Stimulated activated naive B cell treated with anti-CD40 and anti-IgM and Interleukin-4, amounts not matched to agents 10 μg/mL and 1 μg/mL and 100 μg/mL, for 72 hours (primary cell): ENCODE measurements around the gene IPO7.
"Not testable (repeated sequence)": the region's sequence is repeated elsewhere in the genome, so short reads cannot be mapped to it uniquely, and the experiment has no call there.

Experiments
- ATAC-seq, 2 donors: fragments of 150-1000 bp; cut with Tn5 transposase; replicated peaks; 2 replicates each; pipeline ENCODE4 v1.10.0; 2021; ENCODE audit warnings: moderate library complexity in 1 of 2
- DNase-seq: peaks from one replicate; pipeline ENCODE4 v3.0.0; 2021
- H3K27ac Mint-ChIP-seq: one replicate; pipeline ENCODE4 v1.8.0; 2022; ENCODE audit warnings: mild to moderate bottlenecking, mixed read lengths
- H3K27me3 Mint-ChIP-seq, 2 donors: one replicate each; pipeline ENCODE4 v1.8.0; 2022; ENCODE audit warnings: mixed read lengths in 2 of 2
- H3K36me3 Mint-ChIP-seq, 2 donors: one replicate each; pipeline ENCODE4 v1.8.0; 2022; ENCODE audit warnings: mixed read lengths in 2 of 2, mild to moderate bottlenecking in 1 of 2
- H3K4me1 Mint-ChIP-seq, 2 donors: one replicate each; pipeline ENCODE4 v1.8.0; 2022; ENCODE audit warnings: mixed read lengths in 2 of 2, mild to moderate bottlenecking in 1 of 2
- H3K4me3 Mint-ChIP-seq, 2 donors: one replicate each; pipeline ENCODE4 v1.8.0; 2022; ENCODE audit warnings: mild to moderate bottlenecking in 2 of 2, mixed read lengths in 2 of 2, moderate library complexity in 1 of 2
- H3K9me3 Mint-ChIP-seq, 2 donors: one replicate each; pipeline ENCODE4 v1.8.0; 2022; ENCODE audit warnings: mixed read lengths in 2 of 2, mild to moderate bottlenecking in 1 of 2

The IPO7 gene

GRCh38 chr11:9380773-9381172, 3.7 kb upstream of the IPO7 start:
- Mint-ChIP-seq H3K9me3 (no peaks in the 10 kb centered on the region), H3K4me3 (no peak overlapping the region), H3K27me3 (no peaks in the 10 kb centered on the region), H3K27ac (no peak overlapping the region), H3K36me3 (peaks cover 0 to 10% of the 10 kb centered on the region in 2 donors), H3K4me1 (peaks cover 6 to 12% of the 10 kb centered on the region in 2 donors)
- DNase-seq (no peak), ATAC-seq (no peak)

GRCh38 chr11:9385327-9385899, 961 bp downstream of the IPO7 start:
- Mint-ChIP-seq H3K4me1 (peaks cover 13 to 23% of the 10 kb centered on the region in 2 donors), H3K36me3 (peaks cover 3 to 23% of the 10 kb centered on the region in 2 donors), H3K27ac (peak overlapping the region; percentile 99), H3K4me3 (peak overlapping the region; percentile 96 to 99), H3K27me3 (no peaks in the 10 kb centered on the region), H3K9me3 (no peaks in the 10 kb centered on the region)
- ATAC-seq = peak; percentile 22 to 28
- no peak for DNase-seq

DNA sequence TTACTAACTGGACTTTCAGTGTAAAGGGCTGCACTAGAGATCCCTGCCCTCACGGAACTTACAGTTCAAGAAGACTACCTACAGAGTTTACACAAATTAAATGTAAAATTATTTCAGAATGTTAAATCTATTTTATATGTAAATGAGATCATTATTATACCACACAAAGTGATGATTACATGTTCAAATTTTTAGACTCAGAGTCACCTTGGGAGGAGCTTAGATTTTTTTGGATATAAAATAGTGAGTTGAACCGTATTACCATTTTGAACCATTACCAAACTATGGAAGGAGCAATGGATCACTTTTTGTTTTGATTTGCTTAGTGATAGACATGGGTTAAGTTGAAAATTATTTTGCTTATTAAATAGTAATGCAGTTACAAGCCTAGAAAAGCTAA, 1.6 kb downstream of the IPO7 start:
- no peak for DNase-seq

DNA sequence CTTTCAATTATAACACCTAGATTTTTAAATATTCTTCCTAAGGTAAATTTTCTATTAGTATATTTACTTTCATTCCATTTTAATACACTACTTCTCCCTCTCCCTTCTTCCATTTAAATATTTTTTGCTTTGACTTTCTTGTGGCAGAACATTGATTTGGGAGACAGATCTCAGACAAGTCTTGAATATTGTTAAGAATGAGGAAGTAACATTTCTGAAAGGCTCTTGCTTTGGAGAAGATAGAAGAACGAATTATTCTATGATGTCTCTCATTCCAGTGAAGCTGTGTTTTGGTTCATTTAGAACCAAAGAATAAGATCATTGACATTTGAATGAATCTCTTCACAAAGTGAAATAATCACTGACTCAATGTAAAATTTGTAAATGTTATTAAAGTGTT, 2.4 kb downstream of the IPO7 start:
- Mint-ChIP-seq H3K27me3 (no peaks in the 10 kb centered on the region), H3K27ac (no peak overlapping the region), H3K36me3 (peaks cover 7 to 23% of the 10 kb centered on the region in 2 donors), H3K9me3 (no peaks in the 10 kb centered on the region), H3K4me3 (peak overlapping the region; percentile 14 to 61), H3K4me1 (peaks cover 13 to 23% of the 10 kb centered on the region in 2 donors)
- DNase-seq (no peak), ATAC-seq (no peak)

More for the DNA sequence above, 1.6 kb downstream of the IPO7 start:
- no peak overlapping the region for H3K27ac Mint-ChIP-seq
- no peaks in the 10 kb centered on the region for H3K9me3 Mint-ChIP-seq
- ATAC-seq = no peak
- H3K36me3 Mint-ChIP-seq = peaks cover 5 to 23% of the 10 kb centered on the region in 2 donors
- H3K4me3 Mint-ChIP-seq = peak overlapping the region in 1 of 2 donors; percentile 96
- peaks cover 13 to 23% of the 10 kb centered on the region in 2 donors for H3K4me1 Mint-ChIP-seq
- no peaks in the 10 kb centered on the region for H3K27me3 Mint-ChIP-seq

DNA sequence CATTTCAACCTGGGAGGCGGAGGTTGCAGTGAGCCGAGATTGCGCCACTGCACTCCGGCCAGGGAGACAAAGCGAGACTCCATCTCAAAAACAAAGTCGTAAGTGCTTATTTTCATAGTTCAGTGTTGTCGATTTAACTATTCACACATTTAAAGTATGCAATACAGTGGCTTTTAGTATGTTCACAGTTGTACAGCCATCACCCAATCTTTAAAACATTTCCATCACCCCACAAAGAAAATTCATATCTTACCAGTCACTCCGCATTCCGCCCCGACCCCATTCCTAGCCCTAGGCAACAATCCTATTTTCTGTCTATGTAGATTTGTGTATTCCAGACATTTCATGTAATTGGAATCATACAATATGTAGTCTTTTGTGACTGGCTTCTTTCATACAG, 11.9 kb downstream of the IPO7 start:
- DNase-seq (no peak), ATAC-seq (no peak)
- peak overlapping the region; percentile 52 for H3K27ac Mint-ChIP-seq
- peaks cover 23 to 37% of the 10 kb centered on the region in 2 donors for H3K36me3 Mint-ChIP-seq
- H3K4me1 Mint-ChIP-seq = peaks cover 31 to 52% of the 10 kb centered on the region in 2 donors
- peak overlapping the region; percentile 7 to 46 for H3K4me3 Mint-ChIP-seq
- no peaks in the 10 kb centered on the region for H3K9me3 Mint-ChIP-seq
- H3K27me3 Mint-ChIP-seq = no peaks in the 10 kb centered on the region

DNA sequence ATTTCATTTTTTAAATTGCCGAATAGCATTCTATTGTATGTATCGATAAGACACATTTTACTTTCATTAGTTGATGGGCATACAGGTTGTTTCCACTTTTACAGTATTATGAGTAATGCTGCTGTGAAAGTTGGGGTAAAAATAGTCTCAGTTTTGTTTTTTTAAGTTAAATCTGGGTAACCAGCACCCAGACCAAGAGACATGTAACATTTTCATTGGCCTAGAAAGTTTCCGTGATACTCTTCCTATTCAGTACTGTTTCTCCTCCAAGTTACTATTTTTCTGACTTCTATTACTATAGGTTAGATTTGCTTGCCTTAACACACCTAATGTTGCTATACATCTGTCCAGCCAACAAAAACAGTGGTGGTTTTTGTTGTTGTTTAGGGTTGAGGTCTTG, 12.3 kb downstream of the IPO7 start:
- H3K4me3 Mint-ChIP-seq = peak overlapping the region; percentile 50 to 62
- DNase-seq = no peak
- H3K27ac Mint-ChIP-seq = peak overlapping the region; percentile 52
- H3K9me3 Mint-ChIP-seq = no peaks in the 10 kb centered on the region
- no peaks in the 10 kb centered on the region for H3K27me3 Mint-ChIP-seq
- H3K36me3 Mint-ChIP-seq = peaks cover 21 to 37% of the 10 kb centered on the region in 2 donors
- H3K4me1 Mint-ChIP-seq = peaks cover 31 to 52% of the 10 kb centered on the region in 2 donors
- ATAC-seq = peak; percentile 80

GRCh38 chr11:9397746-9398680, 13.6 kb downstream of the IPO7 start:
- peaks cover 17 to 34% of the 10 kb centered on the region in 2 donors for H3K36me3 Mint-ChIP-seq
- ATAC-seq (no peak), DNase-seq (no peak)
- peaks cover 31 to 46% of the 10 kb centered on the region in 2 donors for H3K4me1 Mint-ChIP-seq
- H3K4me3 Mint-ChIP-seq = no peak overlapping the region
- H3K27me3 Mint-ChIP-seq = no peaks in the 10 kb centered on the region
- H3K27ac Mint-ChIP-seq = peak overlapping the region; percentile 37
- H3K9me3 Mint-ChIP-seq = no peaks in the 10 kb centered on the region

DNA sequence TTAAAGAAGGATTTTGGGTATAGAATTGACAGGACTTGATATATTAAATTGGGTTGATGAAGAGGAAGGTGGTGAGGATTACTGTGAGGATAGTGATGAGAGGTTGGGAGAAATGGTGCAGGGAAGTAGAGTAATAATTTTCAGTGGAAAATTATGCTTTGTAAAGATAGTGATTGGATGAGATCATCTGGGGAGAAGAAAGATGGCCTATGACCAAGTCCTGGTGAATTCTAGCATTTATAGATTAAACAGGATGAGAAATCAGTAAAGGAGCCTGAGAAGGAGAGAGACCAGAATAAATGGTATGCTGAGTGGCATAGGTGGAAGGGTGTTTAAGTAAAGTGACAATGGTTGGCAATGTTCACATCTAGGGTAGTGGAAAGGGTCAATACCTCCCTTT, 15.0 kb downstream of the IPO7 start:
- DNase-seq = no peak
- H3K27ac Mint-ChIP-seq = peak overlapping the region; percentile 56
- ATAC-seq = no peak
- no peak overlapping the region for H3K4me3 Mint-ChIP-seq
- no peaks in the 10 kb centered on the region for H3K9me3 Mint-ChIP-seq
- peaks cover 15 to 27% of the 10 kb centered on the region in 2 donors for H3K36me3 Mint-ChIP-seq
- H3K27me3 Mint-ChIP-seq = no peaks in the 10 kb centered on the region
- H3K4me1 Mint-ChIP-seq = peaks cover 29 to 40% of the 10 kb centered on the region in 2 donors

DNA sequence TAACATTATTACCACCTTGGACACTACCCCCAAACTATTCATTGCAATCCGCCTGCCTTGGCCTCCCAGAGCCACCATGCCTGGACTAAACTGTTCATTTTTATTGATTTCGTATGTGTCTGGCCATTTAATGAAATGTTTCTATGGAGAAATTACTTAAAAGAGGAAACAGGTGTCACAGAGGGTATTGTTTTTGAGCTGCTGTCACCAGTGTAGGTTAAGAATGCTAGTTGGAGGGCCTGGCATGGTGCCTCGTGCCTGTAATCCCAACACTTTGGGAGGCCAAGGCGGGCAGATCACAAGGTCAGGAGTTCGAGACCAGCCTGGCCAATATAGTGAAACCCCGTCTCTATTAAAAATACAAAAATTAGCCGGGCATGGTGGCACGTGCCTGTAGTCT, 17.4 kb downstream of the IPO7 start:
- not testable (repeated sequence) for H3K27me3 Mint-ChIP-seq, H3K9me3 Mint-ChIP-seq, H3K4me3 Mint-ChIP-seq, ATAC-seq, DNase-seq
- peaks cover 22 to 35% of the 10 kb centered on the region in 2 donors for H3K4me1 Mint-ChIP-seq
- peak overlapping the region; percentile 75 for H3K27ac Mint-ChIP-seq
- peaks cover 17 to 25% of the 10 kb centered on the region in 2 donors for H3K36me3 Mint-ChIP-seq

DNA sequence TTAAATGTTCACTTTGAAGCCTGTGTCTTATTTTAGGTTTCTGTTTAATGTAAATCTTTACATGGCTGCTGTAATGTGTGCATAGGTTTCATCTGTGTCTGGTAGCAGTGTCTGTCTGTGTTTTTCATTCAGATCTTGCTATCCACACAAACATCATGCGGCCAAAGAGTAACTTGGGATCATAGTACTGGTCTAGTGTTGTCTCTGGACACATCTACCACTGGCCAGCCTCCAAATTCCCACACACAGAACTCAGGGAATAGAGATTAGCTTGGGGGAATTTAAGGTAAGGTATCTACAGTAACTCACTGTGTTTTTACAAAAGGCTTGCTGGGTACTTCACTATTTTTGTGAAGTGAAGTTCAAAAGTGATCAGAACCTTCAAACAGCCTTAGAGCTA, 44.3 kb downstream of the IPO7 start:
- Mint-ChIP-seq H3K27me3 (no peaks in the 10 kb centered on the region), H3K36me3 (peaks cover 18 to 31% of the 10 kb centered on the region in 2 donors), H3K4me3 (no peak overlapping the region), H3K9me3 (no peaks in the 10 kb centered on the region), H3K27ac (no peak overlapping the region), H3K4me1 (no peaks in the 10 kb centered on the region)
- ATAC-seq (no peak), DNase-seq (no peak)

GRCh38 chr11:9438611-9439010, 54.2 kb downstream of the IPO7 start:
- H3K27ac Mint-ChIP-seq = no peak overlapping the region
- no peaks in the 10 kb centered on the region for H3K27me3 Mint-ChIP-seq
- H3K9me3 Mint-ChIP-seq = no peaks in the 10 kb centered on the region
- no peak for ATAC-seq
- peaks cover 31 to 50% of the 10 kb centered on the region in 2 donors for H3K36me3 Mint-ChIP-seq
- H3K4me3 Mint-ChIP-seq = no peak overlapping the region
- H3K4me1 Mint-ChIP-seq = no peaks in the 10 kb centered on the region
- no peak for DNase-seq

GRCh38 chr11:9446230-9446629, 61.8 kb downstream of the IPO7 start:
- no peak for DNase-seq
- H3K36me3 Mint-ChIP-seq = peaks cover 29 to 41% of the 10 kb centered on the region in 2 donors
- H3K9me3 Mint-ChIP-seq = peaks cover 0 to 1% of the 10 kb centered on the region in 2 donors
- no peaks in the 10 kb centered on the region for H3K27me3 Mint-ChIP-seq
- no peak for ATAC-seq
- H3K4me1 Mint-ChIP-seq = no peaks in the 10 kb centered on the region
- no peak overlapping the region for H3K27ac Mint-ChIP-seq
- no peak overlapping the region for H3K4me3 Mint-ChIP-seq

DNA sequence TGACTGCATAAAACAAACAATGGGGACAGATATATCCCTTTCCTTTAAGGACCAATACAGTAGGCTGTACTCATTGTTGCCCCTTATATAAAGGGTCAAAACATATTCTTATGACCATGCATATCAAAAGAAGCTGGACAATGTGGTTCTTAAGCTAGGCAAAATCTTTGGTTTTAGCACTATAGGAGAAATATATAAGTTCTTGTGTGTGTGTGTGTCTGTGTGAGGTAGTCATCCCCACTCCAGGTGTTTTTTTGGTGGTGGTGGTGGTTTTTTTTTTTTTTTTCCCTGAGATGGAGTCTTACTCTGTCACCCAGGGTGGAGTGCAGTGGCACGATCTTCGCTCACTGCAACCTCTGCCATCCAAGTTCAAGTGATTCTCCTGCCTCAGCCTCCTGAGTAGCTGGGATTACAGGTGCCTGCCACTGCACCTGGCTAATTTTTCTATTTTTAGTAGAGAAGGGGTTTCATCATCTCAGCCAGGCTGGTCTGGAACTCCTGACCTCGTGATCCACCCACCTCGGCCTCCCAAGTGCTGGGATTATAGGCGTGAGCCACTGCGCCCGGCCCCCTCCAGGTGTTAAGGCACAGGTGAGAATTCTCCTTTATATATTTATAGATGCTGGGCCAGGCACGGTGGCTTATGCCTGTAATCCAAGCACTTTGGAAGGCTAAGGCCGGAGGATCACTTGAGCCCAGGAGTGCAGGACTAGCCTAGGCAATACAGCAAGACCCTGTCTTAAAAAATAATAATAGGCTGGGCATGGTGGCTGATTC, 64.3 kb downstream of the IPO7 start:
- Mint-ChIP-seq H3K9me3 (peaks cover 4% of the 10 kb centered on the region in 2 donors), H3K4me3 (no peak overlapping the region), H3K27me3 (no peaks in the 10 kb centered on the region), H3K36me3 (peaks cover 28 to 33% of the 10 kb centered on the region in 2 donors), H3K27ac (no peak overlapping the region), H3K4me1 (no peaks in the 10 kb centered on the region)
- DNase-seq = no peak
- no peak for ATAC-seq

DNA sequence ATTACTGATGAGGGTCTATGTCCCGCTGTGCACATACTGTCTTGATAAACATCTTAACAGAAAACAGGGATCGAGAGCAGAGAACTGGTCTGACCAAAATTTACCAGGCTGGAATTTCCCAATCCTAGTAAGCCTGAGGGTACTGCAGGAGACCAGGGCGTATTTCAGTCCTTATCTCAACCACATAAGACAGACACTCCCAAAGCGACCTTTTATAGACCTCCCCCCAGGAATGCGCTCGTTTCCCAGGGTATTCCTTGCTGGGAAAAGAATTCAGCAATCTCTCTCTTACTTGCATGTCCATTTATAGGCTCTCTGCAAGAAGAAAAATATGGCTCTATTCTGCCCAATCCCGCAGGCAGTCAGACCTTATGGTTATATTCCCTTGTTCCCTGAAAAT, 67.6 kb downstream of the IPO7 start:
- not testable (repeated sequence) for ATAC-seq

More for the DNA sequence above, 67.6 kb downstream of the IPO7 start:
- H3K4me1 Mint-ChIP-seq, H3K27ac Mint-ChIP-seq, H3K4me3 Mint-ChIP-seq, H3K27me3 Mint-ChIP-seq, DNase-seq, H3K9me3 Mint-ChIP-seq: not testable (repeated sequence)
- H3K36me3 Mint-ChIP-seq = peaks cover 23 to 27% of the 10 kb centered on the region in 2 donors
